Measurements from ENCODE around the gene SERPINA9. TPM values are rescaled to one million over a fixed set of nuclear protein-coding genes. Genes with fewer than 3 reads are reported as not detected.
"Not testable (repeated sequence)": the region's sequence is repeated elsewhere in the genome, so short reads cannot be mapped to it uniquely, and the experiment has no call there.

Gene SERPINA9
- total and polyA plus RNA-seq, 2 experiments from 2014 or later: 0.60 TPM; not detected in 1

GRCh38 chr14:94517248-94517640, 41.2 kb upstream of the SERPINA9 start:
- H3K36me3 ChIP-seq (replicated peaks; ENCODE audit: insufficient read depth, low read depth): no peaks in the 10 kb centered on the region
- no peak overlapping the region for H3K27ac ChIP-seq
- H3K9me2 ChIP-seq (replicated peaks; ENCODE audit: insufficient read depth): no peaks in the 10 kb centered on the region
- no peak for DNase-seq (ENCODE audit: low spot score)
- H4K20me1 ChIP-seq (ENCODE audit: insufficient read depth, poor library complexity, severe bottlenecking): no peaks in the 10 kb centered on the region
- no peak for TF ChIP-seq EZH2phosphoT487 (IDR thresholded peaks at IDR 0.05; ENCODE audit: low read depth, severe bottlenecking, unreplicated experiment)
- TF ChIP-seq EZH2 (IDR thresholded peaks at IDR 0.05; ENCODE audit: borderline replicate concordance): no peak
- TF ChIP-seq CTCF (IDR thresholded peaks at IDR 0.05; ENCODE audit: poor library complexity): no peak
- H3K4me2 ChIP-seq: no peak overlapping the region
- peaks cover 4% of the 10 kb centered on the region for H3K27me3 ChIP-seq
- no peaks in the 10 kb centered on the region for H3K79me2 ChIP-seq
- no peak overlapping the region for H2AFZ ChIP-seq
- no peaks in the 10 kb centered on the region for H3K9me3 ChIP-seq (ENCODE audit: low read depth)
- WGBS (ENCODE audit: low lambda C conversion rate, missing lambda C conversion rate): 78% methylated on average over 10 of the region's 10 CpGs
- H3K4me1 ChIP-seq (ENCODE audit: insufficient read depth): no peaks in the 10 kb centered on the region
- no peak overlapping the region for H3K4me3 ChIP-seq

GRCh38 chr14:94515856-94516255, 39.9 kb upstream of the SERPINA9 start:
- no peaks in the 10 kb centered on the region for H3K4me1 ChIP-seq (ENCODE audit: insufficient read depth)
- H3K4me3 ChIP-seq: no peak overlapping the region
- H3K9me2 ChIP-seq (replicated peaks; ENCODE audit: insufficient read depth): no peaks in the 10 kb centered on the region
- H3K79me2 ChIP-seq: no peaks in the 10 kb centered on the region
- H3K36me3 ChIP-seq (replicated peaks; ENCODE audit: insufficient read depth, low read depth): no peaks in the 10 kb centered on the region
- H3K27me3 ChIP-seq: peaks cover 4% of the 10 kb centered on the region
- H4K20me1 ChIP-seq (ENCODE audit: insufficient read depth, poor library complexity, severe bottlenecking): no peaks in the 10 kb centered on the region
- H3K27ac ChIP-seq: no peak overlapping the region
- DNase-seq (ENCODE audit: low spot score): no peak
- H3K4me2 ChIP-seq: no peak overlapping the region
- 98% methylated on average over 6 of the region's 6 CpGs for WGBS (ENCODE audit: low lambda C conversion rate, missing lambda C conversion rate)
- H3K9me3 ChIP-seq (ENCODE audit: low read depth): no peaks in the 10 kb centered on the region
- no peak overlapping the region for H2AFZ ChIP-seq
- no peak for TF ChIP-seq CTCF (IDR thresholded peaks at IDR 0.05; ENCODE audit: poor library complexity)
- TF ChIP-seq EZH2phosphoT487 (IDR thresholded peaks at IDR 0.05; ENCODE audit: low read depth, severe bottlenecking, unreplicated experiment): no peak
- no peak for TF ChIP-seq EZH2 (IDR thresholded peaks at IDR 0.05; ENCODE audit: borderline replicate concordance)

- TF ChIP-seq CTCF (IDR thresholded peaks at IDR 0.05; ENCODE audit: poor library complexity) (no peak), EZH2 (IDR thresholded peaks at IDR 0.05; ENCODE audit: borderline replicate concordance) (no peak), EZH2phosphoT487 (IDR thresholded peaks at IDR 0.05; ENCODE audit: low read depth, severe bottlenecking, unreplicated experiment) (no peak)
- H3K36me3 ChIP-seq (replicated peaks; ENCODE audit: insufficient read depth, low read depth): no peaks in the 10 kb centered on the region
- peaks cover 4% of the 10 kb centered on the region for H3K27me3 ChIP-seq
- H3K4me2 ChIP-seq: no peak overlapping the region
- H3K9me2 ChIP-seq (replicated peaks; ENCODE audit: insufficient read depth): no peaks in the 10 kb centered on the region
- no peak overlapping the region for H3K27ac ChIP-seq
- WGBS (ENCODE audit: low lambda C conversion rate, missing lambda C conversion rate): 92% methylated on average over 9 of the region's 9 CpGs
- no peak for DNase-seq (ENCODE audit: low spot score)
- H3K9me3 ChIP-seq (ENCODE audit: low read depth): no peaks in the 10 kb centered on the region
- no peaks in the 10 kb centered on the region for H3K79me2 ChIP-seq
- no peaks in the 10 kb centered on the region for H4K20me1 ChIP-seq (ENCODE audit: insufficient read depth, poor library complexity, severe bottlenecking)
- H2AFZ ChIP-seq: no peak overlapping the region
- no peak overlapping the region for H3K4me3 ChIP-seq
- no peaks in the 10 kb centered on the region for H3K4me1 ChIP-seq (ENCODE audit: insufficient read depth)
Observed at GRCh38 chr14:94515426-94515825, 39.4 kb upstream of the SERPINA9 start.

GRCh38 chr14:94514351-94514750, 38.4 kb upstream of the SERPINA9 start:
- H3K36me3 ChIP-seq (replicated peaks; ENCODE audit: insufficient read depth, low read depth): no peaks in the 10 kb centered on the region
- H4K20me1 ChIP-seq (ENCODE audit: insufficient read depth, poor library complexity, severe bottlenecking): no peaks in the 10 kb centered on the region
- H3K4me3 ChIP-seq: no peak overlapping the region
- H2AFZ ChIP-seq: no peak overlapping the region
- 85% methylated on average over 7 of the region's 7 CpGs for WGBS (ENCODE audit: low lambda C conversion rate, missing lambda C conversion rate)
- H3K4me1 ChIP-seq (ENCODE audit: insufficient read depth): no peaks in the 10 kb centered on the region
- no peak overlapping the region for H3K27ac ChIP-seq
- TF ChIP-seq CTCF (IDR thresholded peaks at IDR 0.05; ENCODE audit: poor library complexity): no peak
- TF ChIP-seq EZH2phosphoT487 (IDR thresholded peaks at IDR 0.05; ENCODE audit: low read depth, severe bottlenecking, unreplicated experiment): no peak
- no peak for TF ChIP-seq EZH2 (IDR thresholded peaks at IDR 0.05; ENCODE audit: borderline replicate concordance)
- H3K4me2 ChIP-seq: no peak overlapping the region
- H3K9me3 ChIP-seq (ENCODE audit: low read depth): no peaks in the 10 kb centered on the region
- peaks cover 4% of the 10 kb centered on the region for H3K27me3 ChIP-seq
- H3K79me2 ChIP-seq: no peaks in the 10 kb centered on the region
- no peak for DNase-seq (ENCODE audit: low spot score)
- H3K9me2 ChIP-seq (replicated peaks; ENCODE audit: insufficient read depth): no peaks in the 10 kb centered on the region

GRCh38 chr14:94510481-94510880, 34.5 kb upstream of the SERPINA9 start:
- not testable (repeated sequence) for H3K4me2 ChIP-seq; H4K20me1 ChIP-seq (ENCODE audit: insufficient read depth, poor library complexity, severe bottlenecking); H2AFZ ChIP-seq; H3K9me3 ChIP-seq (ENCODE audit: low read depth); DNase-seq (ENCODE audit: low spot score); H3K4me3 ChIP-seq; H3K79me2 ChIP-seq; H3K9me2 ChIP-seq (replicated peaks; ENCODE audit: insufficient read depth); H3K27me3 ChIP-seq; H3K36me3 ChIP-seq (replicated peaks; ENCODE audit: insufficient read depth, low read depth); H3K4me1 ChIP-seq (ENCODE audit: insufficient read depth); H3K27ac ChIP-seq
- 75% methylated on average over 2 of the region's 2 CpGs for whole genome bisulfite sequencing (ENCODE audit: low lambda C conversion rate, missing lambda C conversion rate)

Measured in hepatocyte (in vitro differentiated cells).